ENCODE measurements around the gene C2CD2.
A peak's percentile ranks its signal among the peaks of the same experiment; 100 is the strongest.

The C2CD2 gene

GRCh38 chr21:41881051-41881450 is 72.8 kb downstream of the C2CD2 start:
- no peak for TF ChIP-seq CTCF (IDR thresholded peaks at IDR 0.05; ENCODE audit: borderline replicate concordance, control extremely low read depth, extremely low read depth, insufficient read depth, missing control alignments)

GRCh38 chr21:41880153-41880552 is 73.7 kb downstream of the C2CD2 start:
- DNase-seq (ENCODE audit: low spot score): no peak
- TF ChIP-seq CTCF (IDR thresholded peaks at IDR 0.05; ENCODE audit: borderline replicate concordance, control extremely low read depth, extremely low read depth, insufficient read depth, missing control alignments): no peak
- in situ Hi-C loops (cut with MboI; ENCODE audit: low sequenced_read_pairs, unreplicated experiment): no loop called here

More at GRCh38 chr21:41881051-41881450, 72.8 kb downstream of the C2CD2 start:
- in situ Hi-C loops (cut with MboI; ENCODE audit: low sequenced_read_pairs, unreplicated experiment): no loop called here
- no peak for DNase-seq (ENCODE audit: low spot score)

GRCh38 chr21:41879190-41879998 is 74.4 kb downstream of the C2CD2 start, which contains the start of gene PRDM15:
PRDM15 (minus strand) TSS chr21:41879344; CDS start chr21:41860363, 18,981 bp downstream.
- in situ Hi-C loops (cut with MboI; ENCODE audit: low sequenced_read_pairs, unreplicated experiment): no loop called here
- DNase-seq (ENCODE audit: low spot score): peak; percentile 89
- TF ChIP-seq CTCF (IDR thresholded peaks at IDR 0.05; ENCODE audit: borderline replicate concordance, control extremely low read depth, extremely low read depth, insufficient read depth, missing control alignments): no peak

DNA sequence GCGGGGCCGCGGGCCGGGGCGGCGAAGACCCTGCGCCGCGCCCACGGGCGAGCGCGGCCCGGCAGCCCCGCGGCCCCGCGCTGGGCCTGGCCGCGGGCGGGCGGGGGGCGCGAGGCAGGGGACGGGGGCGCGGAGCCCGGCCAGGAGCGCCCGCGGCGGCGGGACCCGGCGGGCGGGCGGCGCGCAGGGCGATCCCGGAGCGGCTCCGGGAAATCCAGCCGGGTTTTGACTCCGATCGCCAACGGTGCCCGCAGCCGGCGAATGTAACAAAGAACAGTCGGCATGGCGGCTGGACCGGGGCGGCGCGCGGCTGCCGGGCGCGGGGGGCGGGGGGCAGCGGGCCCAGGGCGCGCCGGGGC is 75.0 kb downstream of the C2CD2 start:
- peak; percentile 90 for DNase-seq (ENCODE audit: low spot score)
- in situ Hi-C loops (cut with MboI; ENCODE audit: low sequenced_read_pairs, unreplicated experiment): no loop called here
- TF ChIP-seq CTCF (IDR thresholded peaks at IDR 0.05; ENCODE audit: borderline replicate concordance, control extremely low read depth, extremely low read depth, insufficient read depth, missing control alignments): no peak

DNA sequence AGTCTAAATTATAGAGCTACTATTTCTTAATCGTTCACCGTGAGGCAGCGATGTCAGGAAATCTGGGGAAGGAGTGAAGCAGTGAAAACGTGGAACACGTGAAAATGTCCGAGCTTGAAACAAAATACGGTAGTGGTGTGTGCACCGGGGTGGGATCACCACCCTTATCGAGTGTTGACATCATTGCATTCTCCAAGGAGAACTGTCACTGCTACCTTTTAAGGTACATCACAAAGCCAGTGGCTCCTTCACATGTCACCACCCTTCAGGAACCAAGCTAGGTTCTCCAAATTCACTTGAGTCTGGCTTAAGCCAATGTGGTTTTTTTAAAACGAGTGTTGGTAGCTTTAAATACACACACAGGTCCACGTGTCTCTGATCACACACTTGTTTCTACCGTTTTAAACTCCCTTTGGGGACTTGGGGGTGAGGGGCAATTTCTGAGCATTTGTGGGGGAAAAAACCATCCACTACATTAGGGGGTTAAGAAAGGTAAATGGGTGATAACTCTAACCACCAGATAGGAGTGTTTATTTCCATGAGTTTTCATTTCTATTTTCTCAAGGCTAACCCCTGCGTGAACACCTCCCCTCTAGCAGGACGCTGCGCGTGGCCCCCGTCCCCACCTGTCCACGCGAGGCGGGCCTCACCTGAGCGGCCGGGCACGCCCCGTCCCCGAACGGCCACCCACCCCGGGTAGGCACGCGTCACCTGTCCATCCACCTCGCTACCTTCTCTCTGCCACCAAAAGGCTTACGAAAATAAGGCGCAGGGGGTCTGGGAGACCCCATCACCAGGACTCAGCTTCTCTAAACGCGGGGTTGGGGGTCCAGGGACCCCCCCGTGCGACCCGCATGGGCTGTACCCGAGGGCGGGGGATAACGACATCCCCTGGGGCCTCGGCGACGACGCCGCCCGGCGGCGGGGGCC is 75.7 kb downstream of the C2CD2 start:
- DNase-seq (ENCODE audit: low spot score): peak; percentile 55
- in situ Hi-C loops (cut with MboI; ENCODE audit: low sequenced_read_pairs, unreplicated experiment): no loop called here
- TF ChIP-seq CTCF (IDR thresholded peaks at IDR 0.05; ENCODE audit: borderline replicate concordance, control extremely low read depth, extremely low read depth, insufficient read depth, missing control alignments): no peak

- in situ Hi-C loops (cut with MboI; ENCODE audit: low sequenced_read_pairs, unreplicated experiment): no loop called here
- DNase-seq (ENCODE audit: low spot score): no peak
- TF ChIP-seq CTCF (IDR thresholded peaks at IDR 0.05; ENCODE audit: borderline replicate concordance, control extremely low read depth, extremely low read depth, insufficient read depth, missing control alignments): peak; percentile 16
Observed at GRCh38 chr21:41876928-41877652, 76.7 kb downstream of the C2CD2 start.
